HG03108 (cell line): ENCODE results near the gene AJAP1.

Experiments
- ATAC-seq: cut with Tn5 transposase; IDR thresholded peaks from one replicate; pipeline ENCODE4 v1.9.1; 2021; ENCODE audit warnings: moderate library complexity; ENCODE audit not compliant: unreplicated experiment

The AJAP1 gene

DNA sequence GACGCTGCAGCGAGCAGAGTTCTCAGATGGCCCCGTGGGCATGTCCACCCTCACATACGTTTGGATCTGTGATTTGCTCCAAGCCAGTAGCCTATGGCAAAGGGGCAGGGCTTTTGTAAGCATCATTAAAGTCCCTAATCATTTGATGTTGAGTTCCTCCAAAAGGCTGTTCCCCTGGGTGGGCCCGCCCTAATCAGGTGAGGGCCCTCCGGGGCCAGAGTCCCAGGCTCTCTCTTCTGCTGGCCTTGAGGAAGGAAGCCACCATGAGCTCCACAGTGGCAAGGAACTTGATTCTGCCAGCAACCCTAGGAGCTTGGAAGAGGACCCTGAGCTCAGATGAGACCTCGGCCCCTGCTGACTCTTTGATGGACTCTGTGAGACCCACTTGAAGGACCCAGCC, 25.4 kb upstream of the AJAP1 start:
- no peak for ATAC-seq

DNA sequence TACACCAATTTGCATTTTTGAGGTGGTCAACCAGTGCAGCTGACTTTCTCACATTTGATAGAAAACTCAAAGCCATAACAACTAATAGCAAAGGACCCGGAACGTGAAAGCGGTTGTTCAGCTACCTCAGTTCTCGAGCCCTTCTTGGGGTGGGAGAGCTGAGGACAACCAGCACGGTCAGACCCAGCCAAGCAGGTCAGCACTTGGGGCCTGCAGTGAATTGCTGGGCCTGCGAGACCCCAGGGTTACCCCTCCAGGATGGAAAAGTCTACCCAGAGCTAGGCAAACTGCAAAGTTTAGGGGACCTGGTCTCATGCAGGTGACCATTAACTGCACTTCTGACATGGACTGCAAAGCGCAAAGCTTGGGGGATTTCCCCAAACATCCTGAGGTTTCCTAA, 23.8 kb upstream of the AJAP1 start:
- no peak for ATAC-seq

DNA sequence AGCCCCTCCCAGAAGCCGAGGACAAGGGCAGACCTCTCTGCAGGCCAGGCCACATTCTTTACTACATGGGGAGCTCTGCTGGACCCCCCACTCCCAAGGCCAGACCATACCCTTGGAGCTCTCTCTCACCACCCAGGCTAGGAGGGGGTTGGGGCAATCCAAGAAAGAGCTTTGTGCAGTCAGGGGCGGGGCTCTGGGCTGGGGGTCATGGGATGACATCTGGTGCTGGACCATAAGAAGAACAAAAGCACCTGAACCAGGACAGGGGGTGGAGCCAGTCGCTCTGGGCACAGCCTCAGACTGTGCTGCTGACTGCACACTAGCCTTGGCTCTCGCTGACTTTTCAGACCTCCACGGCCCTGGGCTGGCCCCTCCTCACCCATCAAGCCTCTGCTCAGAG, 23.1 kb upstream of the AJAP1 start:
- no peak for ATAC-seq

DNA sequence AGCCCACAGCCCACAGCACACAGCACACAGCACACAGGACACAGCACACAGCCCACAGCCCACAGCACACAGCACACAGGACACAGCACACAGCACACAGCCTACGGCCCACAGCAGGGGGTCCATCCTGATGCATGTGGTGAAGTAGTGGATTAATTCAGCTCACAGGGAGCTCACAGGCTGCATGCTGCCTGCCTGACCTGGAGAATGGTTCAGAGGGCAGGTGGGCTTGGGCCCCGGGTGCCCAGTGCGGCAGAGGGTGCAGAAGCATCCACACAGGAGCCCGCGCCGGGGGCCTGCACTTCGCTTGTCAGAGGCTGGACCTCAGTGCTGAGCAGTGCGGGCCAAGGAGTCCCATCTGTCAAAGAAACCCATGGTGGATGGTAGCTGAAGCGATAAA, 21.1 kb upstream of the AJAP1 start:
- no peak for ATAC-seq

DNA sequence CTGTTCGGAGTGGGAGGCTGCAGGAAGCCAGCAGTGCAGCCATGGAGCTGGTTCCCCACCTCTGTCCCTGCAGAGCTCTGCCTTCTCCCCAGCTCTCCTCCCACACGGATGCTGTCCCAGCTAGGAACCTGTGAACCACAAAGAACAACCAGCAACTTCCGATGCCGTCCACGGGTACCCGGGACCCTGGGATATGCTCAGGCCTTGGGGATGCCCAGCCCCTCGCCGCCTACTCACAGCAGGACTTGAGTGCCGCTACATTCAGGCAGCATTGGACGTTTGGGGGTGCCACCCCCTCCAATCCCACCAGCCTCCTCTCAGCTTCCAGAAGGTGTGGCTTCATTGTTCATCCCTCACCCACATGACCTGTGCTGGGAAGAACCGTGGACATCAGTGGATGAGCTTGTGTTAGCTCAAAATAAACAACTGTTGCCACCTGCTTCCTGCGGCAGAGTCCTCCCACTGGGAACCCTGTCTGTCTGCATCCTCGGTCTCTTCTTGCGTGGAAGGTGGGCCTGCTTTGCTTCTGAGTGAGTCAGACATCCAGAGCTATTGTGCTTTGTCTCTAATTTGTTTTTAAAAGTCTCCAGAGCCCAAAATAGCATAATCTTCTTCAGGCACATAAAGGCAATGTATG, 20.1 kb upstream of the AJAP1 start:
- no peak for ATAC-seq

DNA sequence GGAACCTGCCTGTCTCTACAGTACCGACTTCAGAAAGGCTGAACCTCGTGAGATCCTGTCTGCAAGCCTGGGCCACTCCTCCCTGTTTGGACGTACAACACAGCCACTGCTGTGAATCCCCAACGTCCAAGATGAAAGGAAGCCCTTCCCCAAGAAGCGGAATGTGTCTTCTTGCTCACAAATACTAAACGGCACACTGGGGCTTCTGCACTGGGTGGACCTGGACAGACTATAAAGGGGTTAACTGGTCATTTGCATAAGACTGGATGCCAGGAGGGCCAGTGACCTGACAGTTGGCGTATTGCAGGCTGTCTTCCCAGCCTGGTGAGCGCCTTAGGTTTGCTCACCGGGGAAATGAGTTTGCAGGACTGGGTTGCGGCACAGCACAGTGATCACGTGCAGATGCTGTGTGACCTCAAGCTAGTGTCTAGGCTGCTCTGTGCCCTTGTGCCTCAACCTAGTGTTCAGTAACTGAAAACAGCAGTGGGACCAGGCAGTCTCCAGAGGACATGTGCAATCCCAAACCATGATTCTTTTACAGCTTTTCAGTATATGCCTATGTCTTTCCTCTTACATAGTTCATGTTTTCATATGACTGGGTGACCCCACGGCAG, 19.5 kb upstream of the AJAP1 start:
- ATAC-seq: no peak

DNA sequence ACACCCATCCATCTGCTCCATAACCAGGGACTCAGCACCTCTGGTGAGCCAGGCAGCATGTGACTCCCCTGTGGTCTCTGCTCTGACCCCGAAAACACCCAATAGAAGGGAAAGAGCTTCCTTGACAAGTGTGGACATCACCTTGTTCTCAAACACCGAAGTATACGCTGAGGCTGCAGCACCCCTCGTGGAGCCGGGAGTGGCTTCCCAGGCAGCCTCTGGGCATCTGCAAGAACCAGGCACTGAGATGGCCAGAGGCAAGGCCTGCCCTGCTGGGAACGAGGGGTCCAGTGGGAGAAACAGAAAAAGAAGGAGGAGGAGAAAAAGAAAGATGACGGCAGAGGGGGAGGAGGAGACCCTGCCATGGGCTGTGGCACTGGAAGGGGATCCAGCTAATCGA, 18.2 kb upstream of the AJAP1 start:
- ATAC-seq: no peak

DNA sequence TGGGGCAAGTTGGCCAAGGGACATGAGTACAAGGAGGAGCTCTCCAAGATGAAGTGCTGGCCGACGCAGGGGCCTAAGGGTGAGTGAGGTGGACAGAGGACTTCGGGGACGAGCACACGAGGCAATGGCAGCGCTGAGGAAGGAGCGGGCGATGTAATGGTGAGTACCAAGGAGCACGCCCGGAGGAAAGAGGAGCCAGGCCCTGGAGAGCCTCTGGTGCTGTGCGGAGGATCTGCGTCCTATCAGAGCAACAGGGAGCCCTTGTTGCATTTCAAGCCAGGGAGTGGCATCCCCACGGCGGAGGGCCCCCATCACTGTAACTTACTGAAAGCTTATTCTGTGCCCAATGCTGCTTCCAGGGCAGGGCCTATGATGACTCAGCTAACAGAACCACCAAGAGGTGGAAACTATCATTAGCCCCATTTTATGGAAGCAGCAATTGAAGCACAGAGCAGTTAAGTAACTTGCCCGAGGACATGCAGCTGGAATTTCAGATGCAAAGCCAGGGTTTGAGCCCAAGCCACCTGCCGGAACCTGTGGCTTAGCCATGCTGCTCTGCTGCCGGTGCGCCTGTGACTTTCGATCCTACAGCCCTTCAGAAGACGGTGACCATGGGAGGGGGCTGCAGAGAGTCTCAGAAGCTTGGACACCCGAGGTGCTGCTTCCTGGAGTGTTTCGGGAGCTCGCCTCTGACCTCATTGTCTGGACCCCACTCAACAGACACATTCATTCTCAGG, 17.6 kb upstream of the AJAP1 start:
- no peak for ATAC-seq

DNA sequence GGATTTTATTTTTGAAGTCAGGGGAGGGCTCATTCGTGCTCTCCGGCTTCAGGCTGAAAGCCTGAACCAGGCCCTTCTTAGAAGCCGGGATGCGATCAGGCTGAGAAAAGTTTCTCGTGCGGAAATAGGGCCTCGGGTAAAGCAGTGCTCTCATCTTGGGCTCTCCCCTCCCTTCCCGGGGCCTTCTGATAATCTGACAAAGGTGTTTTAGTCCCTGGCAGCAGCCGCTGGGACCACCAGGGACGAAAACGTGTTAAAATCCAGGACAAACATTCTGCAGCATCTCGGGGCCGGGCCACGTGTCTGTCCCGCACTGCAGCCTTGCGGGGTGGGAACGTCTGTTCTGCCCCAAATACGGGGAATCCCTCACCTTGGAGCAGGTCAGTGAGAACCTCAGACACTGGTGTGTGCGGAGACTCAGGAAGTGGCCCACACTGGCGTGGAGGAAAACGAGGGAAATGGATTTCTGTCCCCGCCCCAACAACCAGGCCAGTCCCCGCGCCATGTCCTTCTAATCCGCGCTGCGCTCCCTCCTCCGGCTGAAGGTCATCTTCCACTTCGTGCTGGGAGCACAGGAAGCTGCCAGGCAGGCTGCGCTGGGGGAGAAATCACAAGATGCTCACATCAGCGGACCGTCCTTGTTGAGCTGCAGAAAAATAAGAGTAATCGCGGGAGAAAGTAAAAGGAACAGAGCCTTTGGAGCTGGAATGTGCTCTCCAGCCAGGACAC, 16.6 kb upstream of the AJAP1 start:
- ATAC-seq: no peak

DNA sequence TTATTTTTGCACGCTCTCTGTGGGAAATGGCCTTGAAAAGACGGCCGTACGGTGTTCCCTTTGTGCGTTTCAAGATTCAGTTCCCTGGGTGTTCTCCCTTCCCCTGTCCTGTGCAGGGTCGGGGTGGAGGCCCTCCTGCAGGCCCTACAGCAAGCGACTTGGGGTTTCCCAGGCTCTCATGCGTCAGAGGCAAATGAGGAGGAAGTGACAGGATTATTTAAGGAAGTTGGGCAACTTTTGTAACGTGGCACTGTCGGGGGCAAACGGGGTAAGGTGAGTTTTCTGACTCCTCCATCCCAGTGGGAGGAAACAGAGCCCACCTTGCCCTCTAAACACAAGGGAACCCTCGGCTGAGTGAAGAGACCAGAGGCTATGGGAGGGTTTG, 16.1 kb upstream of the AJAP1 start:
- no peak for ATAC-seq

DNA sequence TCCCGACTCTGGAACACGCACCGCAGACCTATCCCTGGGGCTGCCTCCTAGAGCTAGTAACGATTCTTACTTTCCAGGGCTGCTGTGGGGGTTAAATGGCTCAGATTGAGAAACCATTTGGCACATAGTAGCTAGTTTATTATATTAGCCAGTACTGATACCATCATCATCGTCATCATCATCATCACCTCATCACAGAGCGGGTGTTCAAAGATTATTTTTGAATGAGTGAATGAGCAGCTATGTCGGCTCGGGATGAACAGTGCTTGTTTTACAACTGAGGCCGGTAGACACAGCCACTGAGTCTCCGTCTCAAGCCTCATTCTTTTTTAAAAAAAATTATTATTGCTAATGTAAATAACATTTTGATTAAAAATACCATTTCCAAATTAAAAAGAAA, 13.5 kb upstream of the AJAP1 start:
- ATAC-seq: no peak

DNA sequence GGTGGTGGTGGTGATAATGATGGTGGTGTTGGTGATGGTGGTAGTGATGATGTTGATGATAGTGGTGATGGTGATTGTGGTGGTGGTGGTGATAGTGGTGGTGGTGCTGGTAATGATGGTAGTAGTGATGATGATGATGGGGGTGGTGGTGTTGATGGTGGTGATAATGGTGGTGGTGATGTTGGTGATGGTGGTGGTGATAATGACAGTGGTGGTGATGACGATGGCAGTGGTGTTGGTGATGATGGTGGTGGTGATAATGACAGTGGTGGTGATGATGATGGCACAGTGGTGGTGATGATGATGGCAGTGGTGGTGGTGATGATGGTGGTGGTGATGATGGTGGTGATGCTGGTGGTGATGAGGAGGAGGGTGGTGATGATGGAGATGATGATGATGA, 7.0 kb upstream of the AJAP1 start:
- ATAC-seq: no peak

DNA sequence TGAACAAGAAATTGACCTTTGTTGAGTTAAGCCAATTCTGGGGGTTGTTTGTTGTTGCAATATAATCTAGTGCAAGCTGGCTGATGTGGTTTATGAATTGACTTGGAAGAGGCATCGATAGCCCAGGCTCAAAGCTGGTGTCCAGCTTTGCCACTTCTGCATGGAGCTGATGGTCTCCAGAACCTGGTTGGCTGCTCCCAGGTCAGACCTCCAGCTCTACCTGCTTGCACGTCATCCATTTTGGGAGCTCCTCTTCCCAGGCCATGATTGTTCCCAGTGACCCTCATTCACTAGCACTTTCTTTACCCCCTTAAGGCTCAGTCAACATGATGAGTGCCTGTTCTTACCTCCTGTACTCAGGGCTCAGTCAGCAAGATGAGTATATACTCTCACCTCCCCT, 5.8 kb upstream of the AJAP1 start:
- ATAC-seq: no peak

DNA sequence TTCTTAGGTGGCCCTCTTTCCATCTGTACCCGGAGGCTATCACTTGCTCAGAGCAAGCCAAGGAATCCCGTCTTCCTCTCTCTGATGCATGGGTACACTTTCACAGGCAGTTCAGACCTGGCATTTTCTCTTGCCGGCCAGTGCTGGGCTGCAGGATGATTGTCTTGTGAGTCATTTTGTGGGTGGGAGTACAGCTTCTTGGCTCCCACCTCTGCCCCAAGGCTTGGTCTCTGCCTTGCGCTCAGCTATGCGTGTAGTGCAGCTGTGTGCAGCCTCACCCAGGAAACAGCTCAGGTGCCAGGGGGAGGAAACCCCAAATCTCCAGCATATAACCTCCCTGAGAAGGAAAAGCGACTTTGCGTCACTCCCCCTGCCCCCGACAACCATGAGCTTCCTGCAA, 3.9 kb upstream of the AJAP1 start:
- ATAC-seq: no peak

DNA sequence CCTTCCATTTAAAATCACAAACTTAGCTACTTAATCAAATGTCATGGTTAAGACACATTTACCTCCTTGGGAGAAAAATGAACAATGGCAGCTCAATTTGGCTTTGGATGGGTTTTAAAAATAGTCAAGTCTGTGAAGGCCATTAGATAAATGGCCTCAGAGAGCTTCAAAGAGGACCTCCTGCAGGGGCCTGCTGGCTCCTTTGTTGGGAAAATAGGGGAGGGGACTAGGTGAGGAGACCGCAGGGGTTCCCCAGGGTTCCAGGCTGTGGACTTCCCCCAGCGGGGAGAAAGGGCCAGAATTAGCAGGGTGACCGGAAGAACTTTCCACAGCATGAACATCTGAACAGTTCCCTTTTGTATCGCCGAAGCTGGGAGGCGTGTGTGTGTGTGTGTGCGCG, 3.4 kb upstream of the AJAP1 start:
- no peak for ATAC-seq

DNA sequence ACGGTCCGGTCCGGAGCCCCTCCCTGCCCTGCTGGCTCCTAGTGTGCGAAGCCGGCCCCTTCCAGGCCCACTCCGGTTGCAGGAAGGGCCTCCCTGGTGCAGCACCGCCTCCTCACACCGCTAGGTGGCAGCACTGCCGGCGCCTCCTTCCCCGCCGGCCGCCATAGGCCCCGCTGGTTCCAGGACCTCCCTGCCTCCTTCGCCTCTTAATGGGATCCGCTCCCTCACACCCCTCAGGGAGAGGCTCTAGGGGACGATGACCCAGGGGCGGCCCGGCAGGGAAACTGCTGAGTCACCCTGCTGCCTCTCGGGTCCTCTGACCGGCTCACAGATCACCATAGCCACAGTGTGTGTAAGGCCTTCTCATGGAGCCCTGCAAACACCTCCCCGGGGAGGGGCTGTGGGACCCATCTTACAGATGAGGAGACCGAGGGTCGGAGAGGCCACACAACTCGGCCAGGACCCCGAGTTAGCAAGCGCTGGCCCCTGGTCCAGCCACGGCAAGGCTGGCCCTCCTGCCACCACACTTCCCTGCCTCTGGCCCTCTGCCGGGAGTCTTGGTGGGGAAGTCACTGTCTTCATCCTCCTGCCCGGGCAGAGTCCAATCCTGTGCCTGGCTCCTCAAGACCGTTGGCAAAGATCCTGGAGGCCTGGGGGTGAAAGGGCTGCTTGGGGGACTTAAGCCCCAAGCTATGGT, 1.6 kb upstream of the AJAP1 start:
- ATAC-seq: no peak

DNA sequence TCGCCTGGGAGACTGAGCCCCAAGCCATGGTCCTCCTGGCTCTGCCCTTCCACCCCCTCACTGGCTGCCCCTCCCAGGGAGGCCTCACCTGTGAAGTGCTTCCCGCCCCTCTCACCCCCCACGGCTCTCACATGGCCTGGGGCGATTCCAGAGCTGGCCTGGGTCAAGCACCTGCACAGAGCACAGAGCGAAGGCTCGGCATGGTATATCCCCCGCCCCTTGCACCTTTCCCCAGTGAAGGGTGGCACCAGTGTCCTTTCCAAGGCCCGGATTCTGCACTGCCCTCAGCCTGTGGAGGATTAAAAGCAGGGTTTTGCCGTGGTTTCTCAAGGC, 1.1 kb upstream of the AJAP1 start:
- no peak for ATAC-seq

DNA sequence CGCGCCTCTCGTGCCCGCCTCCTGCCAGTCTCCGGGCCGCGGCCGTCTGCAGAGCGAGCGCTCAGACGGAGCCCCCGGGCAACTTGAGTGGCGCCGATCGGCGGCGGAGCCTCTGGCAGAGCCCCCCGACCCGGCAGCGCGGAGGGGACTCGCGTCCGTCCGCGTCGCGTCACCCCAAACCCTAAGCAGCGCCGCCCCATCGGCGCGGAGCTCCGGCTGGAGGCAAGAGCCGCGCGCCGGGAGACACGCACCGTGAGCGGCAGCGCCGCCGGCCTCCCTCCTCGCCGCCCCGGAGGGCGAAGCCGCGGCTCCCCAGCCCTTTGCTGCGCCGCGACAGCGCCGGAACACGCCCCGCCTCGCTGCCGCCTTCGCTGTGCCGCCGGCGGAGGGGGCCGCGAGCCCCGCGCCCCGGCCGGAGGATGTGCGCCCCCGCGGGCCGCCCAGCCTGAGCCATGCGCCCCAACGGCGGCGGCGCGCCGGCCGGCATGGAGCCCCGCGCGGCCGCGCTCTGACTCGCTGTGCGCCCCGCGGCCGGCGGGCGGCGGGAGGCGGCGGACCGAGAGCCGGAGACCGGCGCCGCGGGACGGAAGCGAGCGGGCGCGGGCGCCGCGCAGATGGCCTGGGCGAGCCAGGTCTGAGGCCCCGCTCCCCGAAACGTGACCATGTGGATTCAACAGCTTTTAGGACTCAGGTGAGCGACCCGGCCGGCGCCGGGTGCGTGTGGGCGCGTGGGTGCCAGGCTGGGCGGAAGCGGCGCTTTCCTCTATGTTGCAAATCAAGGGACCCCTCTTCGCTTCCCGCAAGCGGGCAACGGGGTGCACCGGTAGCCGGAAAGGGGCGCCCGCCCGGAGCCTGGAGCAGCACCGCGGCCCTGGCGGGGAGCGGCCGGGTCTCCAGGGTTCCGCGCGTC, 610 bp downstream of the AJAP1 start:
- no peak for ATAC-seq

DNA sequence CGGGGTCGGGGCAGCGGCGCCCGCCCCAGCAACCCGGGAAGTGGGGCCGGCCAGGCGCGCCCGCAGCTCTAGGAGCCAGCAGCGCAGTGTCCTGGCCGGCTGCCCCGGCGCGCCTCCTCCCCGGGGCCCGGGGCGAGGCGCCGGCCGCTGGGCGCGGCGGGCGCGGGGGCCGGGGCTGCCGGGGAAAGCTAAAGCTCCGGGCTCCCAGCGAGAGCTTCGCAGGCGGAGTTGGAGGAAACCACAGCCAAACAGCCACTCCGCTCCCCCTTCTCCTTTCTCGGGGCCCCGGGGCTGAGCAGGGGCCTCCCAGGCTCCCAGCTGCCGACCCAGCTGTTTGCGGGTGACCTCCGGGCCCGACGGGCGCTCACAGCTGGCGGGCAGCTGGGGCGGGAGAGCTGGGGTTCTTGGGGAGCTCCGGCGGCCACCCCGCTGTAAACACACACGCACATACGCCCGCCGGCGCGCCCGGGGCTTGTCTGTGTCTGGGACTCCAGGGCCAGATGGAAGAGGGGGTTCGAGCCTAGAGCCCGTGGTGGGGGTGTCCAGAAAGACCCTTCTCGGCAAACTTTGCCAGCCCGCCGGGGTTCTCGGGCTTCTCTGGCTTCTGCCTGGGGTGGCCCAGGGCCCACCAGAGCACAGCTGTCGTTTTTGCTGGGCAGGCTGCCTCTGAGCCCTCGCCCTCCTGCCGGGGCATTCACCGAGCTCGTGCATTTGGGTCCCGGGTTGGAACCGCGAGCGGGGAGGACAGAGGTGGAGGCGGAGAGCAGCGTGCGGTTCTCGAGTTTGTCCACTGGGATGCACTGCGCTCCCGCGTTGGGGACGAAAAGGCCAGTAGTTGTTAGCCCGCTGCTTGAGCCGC, 1.5 kb downstream of the AJAP1 start:
- no peak for ATAC-seq
